HEK293 (cell line): ENCODE results near the gene MC5R.

Experiments used
- CTCF ChIA-PET: fragments of 350-600 bp; formaldehyde crosslinking; extraction: SDS; loops from one replicate; lab custom pipeline; 2021; ENCODE audit warnings: antibody characterized with exemption; lab: Yijun Ruan, JAX
- POLR2A ChIA-PET: fragments of 300-600 bp; formaldehyde crosslinking; extraction: SDS; loops from one replicate; lab custom pipeline; 2020; ENCODE audit warnings: antibody characterized with exemption, inconsistent platforms; lab: Yijun Ruan, JAX
- H3K27ac ChIP-seq: fragments of 200-500 bp; sonication (Bioruptor generic); 2 replicates; pipeline ENCODE4 v1.5.1; 2014; ENCODE audit warnings: low read depth, low read length, control low read depth, inconsistent platforms; ENCODE audit errors: extremely low read depth
- H3K36me3 ChIP-seq, 2 experiments: fragments of 200-500 bp in 1 of 2; sonication (Bioruptor generic) in 1 of 2; 1 replicate in 1 of 2; 2 replicates in 1 of 2; pipeline ENCODE4 v1.5.1; 2014 to 2017; ENCODE audit warnings: inconsistent platforms in 2 of 2, low read length in 2 of 2; ENCODE audit not compliant: control insufficient read depth in 2 of 2, insufficient read depth in 1 of 2
- H3K4me1 ChIP-seq: fragments of 200-500 bp; sonication (Bioruptor generic); 2 replicates; pipeline ENCODE4 v1.5.1; 2014; ENCODE audit warnings: mild to moderate bottlenecking, low read length, inconsistent platforms; ENCODE audit not compliant: control insufficient read depth, insufficient read depth
- H3K4me3 ChIP-seq: 2 replicates; pipeline ENCODE4 v1.5.1; 2011; ENCODE audit warnings: low read depth, mild to moderate bottlenecking, control low read depth, low read length, moderate library complexity
- H3K9me3 ChIP-seq: fragments of 200-500 bp; sonication (Bioruptor generic); 2 replicates; pipeline ENCODE4 v1.5.1; 2014; ENCODE audit warnings: low read depth, low read length, inconsistent platforms; ENCODE audit not compliant: control insufficient read depth, insufficient read depth
- EGR2 ChIP-seq: fragments of 450-650 bp; formaldehyde crosslinking; IDR thresholded peaks from 2 replicates; pipeline ENCODE4 v1.5.1; 2016; ENCODE audit warnings: low read depth, missing biosample characterization, missing genetic modification characterization
- GFI1B ChIP-seq: fragments of 450-650 bp; formaldehyde crosslinking; IDR thresholded peaks from 2 replicates; pipeline ENCODE4 v1.5.1; 2016; ENCODE audit warnings: missing biosample characterization, missing genetic modification characterization
- GLI2 ChIP-seq: fragments of 450-650 bp; formaldehyde crosslinking; IDR thresholded peaks from 2 replicates; pipeline ENCODE4; 2017; ENCODE audit warnings: missing biosample characterization, missing genetic modification characterization, low read depth, borderline replicate concordance
- GLIS1 ChIP-seq: fragments of 450-650 bp; formaldehyde crosslinking; IDR thresholded peaks from 2 replicates; pipeline ENCODE4 v1.5.1; 2016; ENCODE audit warnings: missing biosample characterization, missing genetic modification characterization
- KLF9 ChIP-seq: fragments of 450-650 bp; formaldehyde crosslinking; IDR thresholded peaks from 2 replicates; pipeline ENCODE4 v1.5.1; 2016; ENCODE audit warnings: missing biosample characterization, missing genetic modification characterization, low read depth
- MEIS1 ChIP-seq: sonication (generic); formaldehyde crosslinking; IDR thresholded peaks from 2 replicates; pipeline ENCODE4 v1.8.1; 2022; ENCODE audit warnings: missing genetic modification reagents, mild to moderate bottlenecking, borderline replicate concordance
- ZBTB20 ChIP-seq: fragments of 450-650 bp; formaldehyde crosslinking; IDR thresholded peaks from 2 replicates; pipeline ENCODE4 v1.5.1; 2016; ENCODE audit warnings: missing biosample characterization, missing genetic modification characterization
- ZNF121 ChIP-seq: fragments of 450-650 bp; formaldehyde crosslinking; IDR thresholded peaks from 2 replicates; pipeline ENCODE4 v1.5.1; 2016; ENCODE audit warnings: missing biosample characterization, missing genetic modification characterization
- ZNF157 ChIP-seq: fragments of 450-650 bp; formaldehyde crosslinking; IDR thresholded peaks from 2 replicates; pipeline ENCODE4 v1.5.1; 2016; ENCODE audit warnings: missing biosample characterization, missing genetic modification characterization
- ZNF280D ChIP-seq: fragments of 450-650 bp; formaldehyde crosslinking; IDR thresholded peaks from 2 replicates; pipeline ENCODE4 v1.5.1; 2016; ENCODE audit warnings: missing biosample characterization, missing genetic modification characterization
- ZNF391 ChIP-seq: fragments of 450-650 bp; formaldehyde crosslinking; IDR thresholded peaks from 2 replicates; pipeline ENCODE4 v1.5.1; 2016; ENCODE audit warnings: low read depth, missing biosample characterization, missing genetic modification characterization, borderline replicate concordance
- ZNF404 ChIP-seq: fragments of 450-650 bp; formaldehyde crosslinking; IDR thresholded peaks from 2 replicates; pipeline ENCODE4 v1.5.1; 2017; ENCODE audit warnings: missing biosample characterization, missing genetic modification characterization
- ZNF449 ChIP-seq: fragments of 450-650 bp; formaldehyde crosslinking; IDR thresholded peaks from 2 replicates; pipeline ENCODE4 v1.5.1; 2017; ENCODE audit warnings: missing biosample characterization, mild to moderate bottlenecking, missing genetic modification characterization, moderate library complexity
- ZNF501 ChIP-seq: fragments of 450-650 bp; formaldehyde crosslinking; IDR thresholded peaks from 2 replicates; pipeline ENCODE4 v1.5.1; 2016; ENCODE audit warnings: missing biosample characterization, missing genetic modification characterization
- ZNF530 ChIP-seq: fragments of 450-650 bp; formaldehyde crosslinking; IDR thresholded peaks from 2 replicates; pipeline ENCODE4 v1.5.1; 2016; ENCODE audit warnings: low read depth, missing biosample characterization, missing genetic modification characterization
- ZNF558 ChIP-seq: fragments of 450-650 bp; formaldehyde crosslinking; IDR thresholded peaks from 2 replicates; pipeline ENCODE4 v1.5.1; 2016; ENCODE audit warnings: missing biosample characterization, missing genetic modification characterization
- ZNF571 ChIP-seq: fragments of 450-650 bp; formaldehyde crosslinking; IDR thresholded peaks from 2 replicates; pipeline ENCODE4 v1.5.0; 2017; ENCODE audit warnings: missing biosample characterization, missing genetic modification characterization
- ZNF670 ChIP-seq: fragments of 450-650 bp; formaldehyde crosslinking; IDR thresholded peaks from 2 replicates; pipeline ENCODE4 v1.5.1; 2016; ENCODE audit warnings: missing biosample characterization, missing genetic modification characterization, low read depth
- ZNF701 ChIP-seq: fragments of 450-650 bp; formaldehyde crosslinking; IDR thresholded peaks from 2 replicates; pipeline ENCODE4 v1.5.1; 2016; ENCODE audit warnings: missing biosample characterization, missing genetic modification characterization
- ZNF707 ChIP-seq: fragments of 450-650 bp; formaldehyde crosslinking; IDR thresholded peaks from 2 replicates; pipeline ENCODE4 v1.5.1; 2016; ENCODE audit warnings: missing biosample characterization, missing genetic modification characterization
- ZNF777 ChIP-seq: fragments of 450-650 bp; formaldehyde crosslinking; IDR thresholded peaks from 2 replicates; pipeline ENCODE4 v1.5.1; 2017; ENCODE audit warnings: missing biosample characterization, missing genetic modification characterization, borderline replicate concordance
- ZNF830 ChIP-seq: fragments of 450-650 bp; IDR thresholded peaks from 2 replicates; pipeline ENCODE4 v1.5.0; 2018; ENCODE audit warnings: missing biosample characterization, missing genetic modification characterization, low read depth, mild to moderate bottlenecking, moderate library complexity
- TF ChIP-seq, protein P1 (sequence below): fragments of 450-650 bp; formaldehyde crosslinking; IDR thresholded peaks from 2 replicates; pipeline ENCODE4 v1.5.1; 2016; ENCODE audit warnings: missing biosample characterization, missing genetic modification characterization

Gene MC5R

GRCh38 chr18:13823707-13824395 is at the start of gene MC5R (continued):
- TF ChIP-seq ZNF280D (tag by site-specific recombination), result no peak
- no peak for TF ChIP-seq ZBTB20 (tag by site-specific recombination)
- TF ChIP-seq GLIS1 (tag by site-specific recombination), result 0 out of 2 replicates have a peak, but pooled peaks have one; percentile 8

- TF ChIP-seq GLI2 (tag by site-specific recombination) (no peak), EGR2 (no peak)
- TF ChIP-seq, all 188 proteins: peak for 0
- no peaks in the 10 kb centered on the region for H3K36me3 ChIP-seq
- H3K4me3 ChIP-seq, result no peak overlapping the region
- ChIA-PET CTCF (no interaction called here), POLR2A (no interaction called here)
- H3K27ac ChIP-seq, result no peak overlapping the region
- no peaks in the 10 kb centered on the region for H3K4me1 ChIP-seq
- no peaks in the 10 kb centered on the region for H3K9me3 ChIP-seq
These were observed 48.9 kb upstream of the MC5R start for GRCh38 chr18:13775058-13775457.

DNA sequence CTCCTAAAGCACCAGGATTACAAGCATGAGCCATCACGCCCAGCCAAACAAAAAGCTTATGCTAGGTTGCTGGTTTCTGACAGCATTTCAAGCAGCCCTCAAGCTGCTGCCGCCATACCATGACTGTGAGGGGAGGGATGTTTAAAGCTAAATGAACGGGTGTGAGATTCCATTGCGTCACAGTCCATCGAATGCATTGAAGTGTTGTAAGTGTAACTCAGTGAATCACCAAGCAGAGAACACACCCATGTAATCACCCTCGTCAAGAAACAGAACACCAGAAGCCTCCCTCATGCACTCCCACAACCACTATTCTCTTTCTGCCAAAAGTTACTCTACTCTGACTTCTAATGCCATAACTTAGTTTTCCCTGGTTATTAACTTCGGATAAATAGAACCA is 32.8 kb upstream of the MC5R start:
- H3K4me1 ChIP-seq, result no peaks in the 10 kb centered on the region
- H3K36me3 ChIP-seq, result no peaks in the 10 kb centered on the region
- no peak overlapping the region for H3K27ac ChIP-seq
- TF ChIP-seq ZNF121 (tag by site-specific recombination) (no peak), GLI2 (tag by site-specific recombination) (no peak), ZNF571 (tag by site-specific recombination) (no peak), ZNF670 (tag by site-specific recombination) (no peak), ZNF157 (tag by site-specific recombination) (no peak), ZNF501 (tag by site-specific recombination) (no peak), ZNF530 (tag by site-specific recombination) (no peak), ZNF391 (tag by site-specific recombination) (no peak), MEIS1 (CRISPR knock-in tag) (no peak), GFI1B (tag by site-specific recombination) (no peak), ZNF830 (no peak), ZNF701 (tag by site-specific recombination) (no peak), KLF9 (tag by site-specific recombination) (no peak), ZNF404 (tag by site-specific recombination) (no peak), ZNF449 (tag by site-specific recombination) (no peak), ZNF707 (tag by site-specific recombination) (no peak), ZNF558 (tag by site-specific recombination) (no peak), ZNF777 (no peak)
- TF ChIP-seq, protein P1, sequence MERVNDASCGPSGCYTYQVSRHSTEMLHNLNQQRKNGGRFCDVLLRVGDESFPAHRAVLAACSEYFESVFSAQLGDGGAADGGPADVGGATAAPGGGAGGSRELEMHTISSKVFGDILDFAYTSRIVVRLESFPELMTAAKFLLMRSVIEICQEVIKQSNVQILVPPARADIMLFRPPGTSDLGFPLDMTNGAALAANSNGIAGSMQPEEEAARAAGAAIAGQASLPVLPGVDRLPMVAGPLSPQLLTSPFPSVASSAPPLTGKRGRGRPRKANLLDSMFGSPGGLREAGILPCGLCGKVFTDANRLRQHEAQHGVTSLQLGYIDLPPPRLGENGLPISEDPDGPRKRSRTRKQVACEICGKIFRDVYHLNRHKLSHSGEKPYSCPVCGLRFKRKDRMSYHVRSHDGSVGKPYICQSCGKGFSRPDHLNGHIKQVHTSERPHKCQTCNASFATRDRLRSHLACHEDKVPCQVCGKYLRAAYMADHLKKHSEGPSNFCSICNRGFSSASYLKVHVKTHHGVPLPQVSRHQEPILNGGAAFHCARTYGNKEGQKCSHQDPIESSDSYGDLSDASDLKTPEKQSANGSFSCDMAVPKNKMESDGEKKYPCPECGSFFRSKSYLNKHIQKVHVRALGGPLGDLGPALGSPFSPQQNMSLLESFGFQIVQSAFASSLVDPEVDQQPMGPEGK (tag by site-specific recombination), result no peak
- TF ChIP-seq, all 188 proteins: peak for 0
- CTCF ChIA-PET, result interaction anchor here (1.3 kb wide), 1 partner anchor 10 kb away, joined by 7 read pairs; no protein-coding TSS in a partner anchor
- no peaks in the 10 kb centered on the region for H3K9me3 ChIP-seq
- POLR2A ChIA-PET, result no interaction called here
- no peak overlapping the region for H3K4me3 ChIP-seq
